Germinal center (tissue), 1 donor: ENCODE data around the gene GGA1.

ENCODE experiments used
- DNase-seq: peaks from one replicate; pipeline ENCODE4 v3.0.0; 2012; ENCODE audit warnings: mixed read lengths, low spot score

Gene GGA1

DNA sequence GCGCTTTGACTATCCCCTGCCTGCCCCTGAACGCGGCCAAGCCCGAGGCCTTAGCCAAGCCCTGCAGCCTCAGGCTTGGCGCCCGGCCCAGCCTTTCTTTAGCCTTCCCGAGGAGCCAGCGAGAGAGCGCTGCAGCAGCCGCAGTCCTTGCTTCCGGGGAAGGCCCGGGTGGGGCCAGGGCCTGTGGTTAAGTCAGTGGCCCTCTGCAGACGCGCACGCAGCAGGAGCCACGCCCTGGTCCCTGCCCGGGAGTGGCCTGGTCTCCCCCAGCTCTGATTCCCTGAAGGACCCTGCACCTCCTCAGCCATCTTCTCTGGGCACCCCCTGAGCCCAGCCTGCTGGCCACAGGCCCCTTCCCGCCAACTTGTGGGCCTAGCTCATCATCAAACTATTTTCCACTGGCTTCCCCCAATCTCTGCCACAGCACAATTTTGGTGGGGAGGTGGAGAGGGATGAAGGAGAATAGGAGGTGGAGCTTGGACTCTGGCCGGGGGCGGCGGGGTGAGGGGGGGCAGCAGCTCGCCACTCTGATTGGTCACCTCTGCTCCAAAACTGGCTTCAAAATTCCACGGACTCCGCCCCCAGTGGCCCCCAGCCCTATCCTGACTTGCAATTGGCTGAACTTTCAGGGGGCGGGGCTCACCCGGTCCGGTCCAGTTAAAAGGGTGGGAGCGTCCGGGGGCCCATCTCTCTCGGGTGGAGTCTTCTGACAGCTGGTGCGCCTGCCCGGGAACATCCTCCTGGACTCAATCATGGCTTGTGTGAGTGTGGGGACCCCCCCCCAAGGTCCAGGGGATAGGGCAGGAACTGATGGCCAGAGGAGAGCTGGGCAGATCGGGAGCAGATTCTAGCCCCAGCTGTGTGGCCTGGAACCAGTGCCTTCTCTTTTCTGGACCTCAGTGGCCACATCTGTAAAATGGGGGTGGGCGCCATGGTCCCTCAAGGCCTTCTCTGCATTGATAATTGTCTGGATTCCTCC lies 66.6 kb downstream of the GGA1 start, which contains the start of gene LGALS1:
Gene LGALS1, plus strand, starts transcription at position 686 of the 979 bp plus-strand sequence. Its CDS starts 67 bp downstream, at position 753.
- peak; percentile 27 for DNase-seq

DNA sequence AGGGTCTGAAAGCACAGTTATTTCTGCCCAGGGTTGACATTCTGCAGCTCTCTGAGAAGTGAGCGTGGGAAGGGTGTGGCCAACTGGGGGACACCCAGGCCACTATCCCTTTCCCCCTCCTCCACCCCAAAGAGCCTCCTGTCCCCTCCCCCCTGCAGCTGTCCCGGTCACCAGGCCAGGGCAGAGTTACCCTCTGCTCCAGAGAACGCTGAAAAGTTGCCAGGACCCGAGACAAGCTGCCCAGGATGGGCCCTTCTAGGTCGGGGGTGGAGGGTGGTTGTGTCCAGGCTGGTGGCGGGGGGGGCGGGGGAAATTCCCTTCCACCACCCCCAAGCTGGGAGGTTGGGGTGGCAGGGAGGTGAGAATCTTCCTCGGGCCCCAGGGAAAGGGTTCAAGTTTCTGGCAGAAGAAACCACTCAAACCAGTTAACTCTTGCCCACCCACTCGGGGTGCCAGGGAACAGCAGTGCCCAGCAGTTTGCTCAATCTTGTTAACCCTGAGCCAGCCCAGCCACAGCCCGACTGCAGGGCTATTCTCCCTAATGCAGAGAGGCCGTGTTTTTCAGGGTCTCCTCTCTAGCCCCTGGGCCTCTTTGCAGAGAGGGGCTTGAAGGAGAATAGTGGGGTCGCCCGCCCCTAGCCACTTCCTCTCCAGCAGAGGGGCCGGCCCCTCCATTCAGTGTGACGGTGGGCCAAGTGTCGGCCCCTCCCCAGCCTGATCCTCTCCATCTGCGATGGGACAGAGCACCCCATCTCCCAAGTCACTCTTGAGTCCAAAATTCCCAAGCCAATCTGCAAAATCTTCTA lies 67.5 kb downstream of the GGA1 start:
- DNase-seq, result no peak

DNA sequence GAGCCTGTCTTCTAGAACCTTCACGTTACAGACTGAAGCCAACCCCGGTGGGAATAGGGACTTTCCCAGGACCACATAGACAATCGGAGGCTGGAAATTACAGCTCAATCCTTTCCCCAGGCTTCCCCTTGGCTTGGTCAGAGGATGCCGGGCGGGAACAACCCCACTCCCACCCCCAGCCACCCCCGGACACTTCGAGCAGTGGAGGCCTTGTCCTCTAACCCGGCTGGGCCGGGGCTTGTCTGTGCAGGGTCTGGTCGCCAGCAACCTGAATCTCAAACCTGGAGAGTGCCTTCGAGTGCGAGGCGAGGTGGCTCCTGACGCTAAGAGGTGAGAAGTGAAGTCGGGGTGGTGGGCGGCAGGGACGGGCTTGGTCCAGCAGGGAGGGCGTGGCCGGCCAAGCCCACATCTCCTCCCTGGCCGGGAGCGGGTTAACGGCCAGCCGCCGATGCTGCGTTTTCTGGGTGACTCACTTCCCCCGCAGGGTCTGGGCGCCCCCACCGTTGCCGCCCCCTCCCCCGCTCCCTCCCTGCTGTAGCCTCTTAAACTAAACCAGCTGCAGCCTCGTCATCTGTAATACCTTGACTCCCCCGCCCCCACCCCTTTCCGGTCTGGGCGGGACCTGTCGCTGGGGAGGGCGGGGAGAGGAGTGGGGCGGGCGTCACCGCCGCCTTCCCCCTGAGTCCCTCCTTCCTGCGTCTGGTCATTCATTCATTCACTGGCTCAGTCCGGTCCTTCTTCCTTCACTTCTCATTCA lies 68.3 kb downstream of the GGA1 start:
- DNase-seq, result peak; percentile 81

DNA sequence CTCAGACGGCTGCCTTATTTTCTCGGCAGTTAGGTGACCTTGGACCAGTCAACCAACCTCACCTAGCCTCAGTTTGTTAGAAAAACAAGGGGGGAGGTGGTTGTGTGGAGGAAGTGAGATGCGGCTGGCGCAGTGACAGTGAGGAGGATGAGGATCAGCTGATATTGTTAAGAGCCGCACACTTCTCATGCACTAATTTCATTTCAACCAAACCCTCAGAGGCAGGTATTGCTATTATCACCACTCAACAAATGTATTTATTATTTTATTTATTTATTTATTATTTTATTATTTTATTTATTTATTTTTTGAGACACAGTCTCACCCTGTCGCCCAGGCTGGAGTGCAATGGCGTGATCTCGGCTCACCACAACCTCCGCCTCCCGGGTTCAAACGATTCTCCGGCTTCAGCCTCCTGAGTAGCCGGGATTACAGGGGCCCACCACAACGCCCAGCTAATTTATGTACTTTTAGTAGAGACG lies 68.9 kb downstream of the GGA1 start:
- DNase-seq, result no peak

DNA sequence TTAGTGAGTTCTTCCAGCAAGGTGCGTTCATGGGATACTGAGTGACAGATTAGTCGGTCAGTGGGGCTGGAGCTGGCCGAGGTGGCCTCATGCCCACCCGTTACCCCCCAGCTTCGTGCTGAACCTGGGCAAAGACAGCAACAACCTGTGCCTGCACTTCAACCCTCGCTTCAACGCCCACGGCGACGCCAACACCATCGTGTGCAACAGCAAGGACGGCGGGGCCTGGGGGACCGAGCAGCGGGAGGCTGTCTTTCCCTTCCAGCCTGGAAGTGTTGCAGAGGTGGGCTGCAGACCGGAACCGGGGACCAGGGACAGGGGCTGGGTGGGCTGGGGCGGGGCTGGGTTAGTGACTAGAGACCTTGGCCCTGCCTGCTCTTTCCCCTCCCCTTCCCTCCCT lies 69.7 kb downstream of the GGA1 start:
- DNase-seq, result no peak

DNA sequence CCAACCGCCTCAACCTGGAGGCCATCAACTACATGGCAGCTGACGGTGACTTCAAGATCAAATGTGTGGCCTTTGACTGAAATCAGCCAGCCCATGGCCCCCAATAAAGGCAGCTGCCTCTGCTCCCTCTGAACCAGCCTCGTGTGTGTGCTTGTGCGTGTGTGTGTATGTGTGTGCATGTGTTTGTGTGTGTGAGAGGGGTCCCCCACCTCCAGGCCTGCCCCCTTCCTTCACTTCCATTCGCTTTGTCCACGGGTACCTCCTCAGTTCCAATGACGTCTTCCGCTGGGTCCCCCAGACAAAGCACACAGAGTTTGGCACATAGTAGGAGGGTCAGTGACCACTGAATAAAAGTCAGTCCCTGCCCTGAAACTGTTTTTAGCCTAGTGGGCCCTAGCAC lies 71.0 kb downstream of the GGA1 start:
- DNase-seq, result no peak

DNA sequence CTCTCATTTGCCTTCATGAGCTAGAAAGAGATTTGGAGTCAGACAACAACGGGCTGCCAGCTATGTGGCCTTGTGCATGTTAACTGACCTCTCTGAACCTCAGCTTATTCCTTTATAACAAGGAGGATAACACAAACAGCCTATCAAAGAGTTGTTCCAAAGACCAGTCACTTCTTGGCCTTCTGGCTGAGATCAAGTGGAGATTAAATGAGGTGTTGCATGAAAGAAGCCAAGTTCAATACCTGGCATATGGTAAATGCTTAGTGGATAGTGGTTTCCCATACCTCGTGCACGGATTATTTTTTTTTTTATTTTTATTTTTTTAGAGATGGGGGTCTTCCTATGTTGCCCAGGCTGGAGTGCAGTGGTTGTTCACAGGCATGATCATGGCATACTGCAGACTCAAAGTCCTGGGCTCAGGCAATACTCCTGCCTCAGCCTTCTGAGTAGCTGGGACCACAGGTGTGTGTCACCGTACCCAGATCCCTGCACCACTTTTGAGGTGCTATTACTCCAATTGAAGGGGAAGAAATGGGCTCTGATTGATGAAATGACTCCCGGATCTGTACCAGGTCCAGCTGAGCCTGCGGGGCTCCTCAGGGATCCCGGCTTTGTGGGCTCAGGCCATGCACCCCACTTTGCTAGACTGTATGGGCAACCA lies 71.7 kb downstream of the GGA1 start:
- DNase-seq, result no peak

DNA sequence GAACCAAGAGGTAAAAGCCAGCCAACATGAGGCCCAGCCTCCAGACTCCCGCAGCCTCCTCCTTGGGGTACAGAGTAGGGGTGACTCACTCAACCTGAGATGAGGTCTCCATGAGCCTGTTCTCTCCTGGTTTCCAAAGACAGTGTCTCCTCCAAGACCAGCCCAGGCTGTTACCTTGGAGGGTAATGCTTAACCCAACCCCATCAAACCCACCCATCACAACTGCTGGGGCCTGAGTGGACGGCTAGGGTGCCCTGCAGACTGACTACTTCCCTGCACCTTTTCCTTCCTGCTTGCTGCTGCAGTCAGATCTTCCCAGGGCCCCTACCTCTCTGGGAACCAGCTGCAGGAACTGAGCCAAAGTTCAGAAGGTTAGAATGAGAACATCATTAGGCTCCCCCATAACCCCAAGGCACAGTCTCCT lies 72.4 kb downstream of the GGA1 start:
- DNase-seq, result no peak

DNA sequence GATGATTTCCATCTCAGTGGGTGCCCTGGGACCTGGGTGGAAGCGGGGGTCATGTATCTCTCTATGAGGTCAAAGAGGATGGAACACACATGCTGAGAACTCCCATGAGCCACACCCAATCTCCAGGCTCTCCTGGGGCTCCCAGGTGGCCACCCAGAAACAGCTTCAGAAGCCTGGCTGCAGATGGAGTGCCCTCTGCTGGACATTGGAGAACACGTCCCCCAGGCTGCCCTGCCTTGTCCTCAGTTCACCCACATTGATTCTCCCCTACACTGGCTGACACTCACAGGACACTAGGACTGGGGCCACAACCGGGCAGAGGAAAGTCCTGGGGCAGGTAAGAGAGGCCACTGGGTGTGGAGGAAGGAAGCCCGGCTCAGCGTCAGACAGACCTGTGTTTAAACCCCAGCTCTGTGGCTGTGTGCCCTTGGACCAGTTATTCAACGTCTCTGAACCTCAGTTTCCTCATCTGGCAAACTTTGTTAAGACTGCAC lies 73.0 kb downstream of the GGA1 start:
- DNase-seq, result peak; percentile 71
